Activated CD8-positive, alpha-beta T cell treated with anti-CD3 and anti-CD28 coated beads for 36 hours (primary cell): ENCODE measurements around the gene IFI27L1. TPM values are rescaled to one million over a fixed set of nuclear protein-coding genes. Genes with fewer than 3 reads are reported as not detected.

Experiments
- ATAC-seq: fragments of 200-7000 bp; cut with Tn5 transposase; one replicate; pipeline ENCODE4 v1.10.0; 2021; ENCODE audit warnings: mild to moderate bottlenecking, moderate library complexity
- CTCF ChIA-PET: fragments of 350-600 bp; sonication (Branson Sonifier 250); formaldehyde crosslinking; loops from one replicate; lab custom pipeline; 2021; ENCODE audit warnings: antibody characterized with exemption; lab: Charles Lee
- POLR2A ChIA-PET: fragments of 350-600 bp; sonication (Branson Sonifier 250); formaldehyde crosslinking; loops from one replicate; lab custom pipeline; 2021; ENCODE audit warnings: antibody characterized with exemption; lab: Charles Lee
- DNase-seq: peaks from one replicate; pipeline ENCODE4 v3.0.0-alpha.2; 2020
- H3K27ac Mint-ChIP-seq: one replicate; pipeline ENCODE4 v1.8.0; 2021; ENCODE audit warnings: mild to moderate bottlenecking, mixed read lengths
- H3K27me3 Mint-ChIP-seq: one replicate; pipeline ENCODE4 v1.8.0; 2021; ENCODE audit warnings: mixed read lengths
- H3K36me3 Mint-ChIP-seq: one replicate; pipeline ENCODE4 v1.8.0; 2021; ENCODE audit warnings: low read depth, mixed read lengths
- H3K4me1 Mint-ChIP-seq: one replicate; pipeline ENCODE4 v1.8.0; 2021; ENCODE audit warnings: low read depth, mixed read lengths
- H3K4me3 Mint-ChIP-seq: one replicate; pipeline ENCODE4 v1.8.0; 2021; ENCODE audit warnings: mild to moderate bottlenecking, moderate library complexity, mixed read lengths
- H3K9me3 Mint-ChIP-seq: one replicate; pipeline ENCODE4 v1.8.0; 2021; ENCODE audit warnings: mixed read lengths
- CTCF ChIP-seq: fragments of 200-600 bp; IDR thresholded peaks from one replicate; pipeline ENCODE4 v1.8.0; 2022; ENCODE audit warnings: antibody characterized with exemption, mild to moderate bottlenecking
- intact Hi-C: fragments of 100-400 bp; cut with micrococcal nuclease; formaldehyde crosslinking; loops from one replicate; pipeline ENCODE4 v1.10.0; 2022
- total RNA-seq, 2 experiments: library from RNA; stranded (reverse); gene quantifications; one replicate each; pipeline ENCODE4 v1.2.3, GENCODE V29; 2021

Gene IFI27L1
- total RNA-seq, 2 experiments from 2014 or later, result 21.9 to 23.3 TPM

- H3K36me3 Mint-ChIP-seq, result no peaks in the 10 kb centered on the region
- no peak for TF ChIP-seq CTCF
- H3K9me3 Mint-ChIP-seq, result peaks cover 16% of the 10 kb centered on the region
- ATAC-seq (no peak), DNase-seq (no peak)
- no peaks in the 10 kb centered on the region for H3K4me1 Mint-ChIP-seq
- no peak overlapping the region for H3K27ac Mint-ChIP-seq
- no peaks in the 10 kb centered on the region for H3K27me3 Mint-ChIP-seq
- H3K4me3 Mint-ChIP-seq, result no peak overlapping the region
- intact Hi-C loops, result no loop called here
- ChIA-PET POLR2A (no interaction called here), CTCF (interaction anchor here (2.1 kb wide), 1 partner anchor 11 kb away, joined by 12 read pairs; no protein-coding TSS in a partner anchor)
These were observed 40.4 kb downstream of the IFI27L1 start for GRCh38 chr14:94121485-94121884.

- DNase-seq, result no peak
- CTCF ChIA-PET, result interaction anchor here (1.0 to 2.1 kb wide), 2 partner anchors 10 to 14 kb away, joined by 4 to 12 read pairs; no protein-coding TSS in a partner anchor
- no peaks in the 10 kb centered on the region for H3K4me1 Mint-ChIP-seq
- intact Hi-C loops, result no loop called here
- peaks cover 1% of the 10 kb centered on the region for H3K36me3 Mint-ChIP-seq
- no peaks in the 10 kb centered on the region for H3K27me3 Mint-ChIP-seq
- POLR2A ChIA-PET, result no interaction called here
- ATAC-seq, result no peak
- H3K4me3 Mint-ChIP-seq, result no peak overlapping the region
- H3K27ac Mint-ChIP-seq, result no peak overlapping the region
- TF ChIP-seq CTCF, result no peak
- peaks cover 16% of the 10 kb centered on the region for H3K9me3 Mint-ChIP-seq
These were observed 41.3 kb downstream of the IFI27L1 start for GRCh38 chr14:94122438-94122837.

GRCh38 chr14:94123296-94123695 lies 42.2 kb downstream of the IFI27L1 start:
- TF ChIP-seq CTCF, result no peak
- peaks cover 16% of the 10 kb centered on the region for H3K9me3 Mint-ChIP-seq
- H3K27me3 Mint-ChIP-seq, result no peaks in the 10 kb centered on the region
- DNase-seq, result no peak
- no peaks in the 10 kb centered on the region for H3K4me1 Mint-ChIP-seq
- peaks cover 1% of the 10 kb centered on the region for H3K36me3 Mint-ChIP-seq
- no peak overlapping the region for H3K27ac Mint-ChIP-seq
- intact Hi-C loops, result no loop called here
- ChIA-PET CTCF (interaction anchor here (1.0 to 2.1 kb wide), 2 partner anchors 9 to 13 kb away, joined by 4 to 12 read pairs; no protein-coding TSS in a partner anchor), POLR2A (no interaction called here)
- no peak overlapping the region for H3K4me3 Mint-ChIP-seq
- ATAC-seq, result no peak

GRCh38 chr14:94123868-94124267 lies 42.8 kb downstream of the IFI27L1 start:
- intact Hi-C loops, result no loop called here
- POLR2A ChIA-PET, result interaction anchor here (1.4 kb wide), 1 partner anchor 40 kb away, joined by 3 read pairs; no protein-coding TSS in a partner anchor
- Mint-ChIP-seq H3K4me3 (no peak overlapping the region), H3K36me3 (peaks cover 1% of the 10 kb centered on the region), H3K4me1 (peaks cover 4% of the 10 kb centered on the region), H3K27ac (no peak overlapping the region), H3K9me3 (peaks cover 16% of the 10 kb centered on the region), H3K27me3 (no peaks in the 10 kb centered on the region)
- CTCF ChIA-PET, result interaction anchor here (1.7 kb wide), 1 partner anchor 13 kb away, joined by 8 read pairs; no protein-coding TSS in a partner anchor
- DNase-seq (no peak), ATAC-seq (no peak)
- TF ChIP-seq CTCF, result no peak

GRCh38 chr14:94124582-94125377 lies 43.7 kb downstream of the IFI27L1 start:
- ChIA-PET POLR2A (interaction anchor here (1.4 kb wide), 1 partner anchor 41 kb away, joined by 3 read pairs; no protein-coding TSS in a partner anchor), CTCF (interaction anchor here (0.7 to 1.7 kb wide), 3 partner anchors 8 to 21 kb away, joined by 3 to 8 read pairs (median 3); no protein-coding TSS in a partner anchor)
- Mint-ChIP-seq H3K9me3 (peaks cover 12% of the 10 kb centered on the region), H3K27ac (no peak overlapping the region), H3K4me1 (peaks cover 7% of the 10 kb centered on the region), H3K4me3 (no peak overlapping the region), H3K36me3 (peaks cover 1% of the 10 kb centered on the region), H3K27me3 (no peaks in the 10 kb centered on the region)
- TF ChIP-seq CTCF, result no peak
- intact Hi-C loops, result no loop called here
- no peak for ATAC-seq
- DNase-seq, result no peak
